GM18861 (cell line): ENCODE measurements around the gene STARD13.

Experiments used
- ATAC-seq: cut with Tn5 transposase; IDR thresholded peaks from one replicate; pipeline ENCODE4 v1.9.1; 2021; ENCODE audit not compliant: unreplicated experiment

Gene STARD13

DNA sequence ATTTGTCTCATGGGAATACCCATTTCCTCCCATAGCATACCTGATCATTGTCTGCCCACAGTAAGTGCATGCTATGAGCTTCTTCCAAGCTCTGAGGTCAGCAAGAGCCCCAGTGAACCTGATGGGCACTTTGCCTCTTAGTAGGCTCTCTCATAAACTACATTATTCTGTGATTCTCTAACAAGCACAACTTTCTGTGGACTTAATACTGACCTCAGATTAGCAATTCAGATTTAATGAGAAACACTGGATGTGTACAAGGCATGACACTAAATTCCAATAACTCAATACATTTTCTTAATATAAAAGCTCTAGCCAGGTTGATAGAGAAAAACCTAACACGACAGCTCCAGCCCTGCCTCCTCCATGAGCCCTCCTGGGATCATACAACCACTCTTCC, 23.3 kb upstream of the STARD13 start:
- no peak for ATAC-seq

DNA sequence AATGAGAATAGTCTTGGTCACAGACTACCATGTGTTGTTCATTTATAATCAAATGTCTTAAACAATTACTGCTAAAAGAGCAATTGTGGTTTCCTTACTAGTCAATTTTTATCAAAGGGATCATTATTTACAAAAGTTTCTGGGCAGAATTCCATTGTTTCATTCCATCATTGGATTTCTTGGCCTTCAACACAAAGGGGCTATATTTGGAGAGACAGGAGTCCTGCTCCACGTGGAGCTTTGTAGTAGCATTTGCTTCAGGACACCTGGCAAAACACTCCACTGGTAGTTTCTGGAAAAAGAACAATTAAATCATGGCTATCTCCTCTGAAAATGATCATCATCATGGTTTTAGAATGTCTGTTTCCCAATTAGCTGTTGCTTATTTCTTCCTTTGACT, 22.3 kb upstream of the STARD13 start:
- no peak for ATAC-seq

DNA sequence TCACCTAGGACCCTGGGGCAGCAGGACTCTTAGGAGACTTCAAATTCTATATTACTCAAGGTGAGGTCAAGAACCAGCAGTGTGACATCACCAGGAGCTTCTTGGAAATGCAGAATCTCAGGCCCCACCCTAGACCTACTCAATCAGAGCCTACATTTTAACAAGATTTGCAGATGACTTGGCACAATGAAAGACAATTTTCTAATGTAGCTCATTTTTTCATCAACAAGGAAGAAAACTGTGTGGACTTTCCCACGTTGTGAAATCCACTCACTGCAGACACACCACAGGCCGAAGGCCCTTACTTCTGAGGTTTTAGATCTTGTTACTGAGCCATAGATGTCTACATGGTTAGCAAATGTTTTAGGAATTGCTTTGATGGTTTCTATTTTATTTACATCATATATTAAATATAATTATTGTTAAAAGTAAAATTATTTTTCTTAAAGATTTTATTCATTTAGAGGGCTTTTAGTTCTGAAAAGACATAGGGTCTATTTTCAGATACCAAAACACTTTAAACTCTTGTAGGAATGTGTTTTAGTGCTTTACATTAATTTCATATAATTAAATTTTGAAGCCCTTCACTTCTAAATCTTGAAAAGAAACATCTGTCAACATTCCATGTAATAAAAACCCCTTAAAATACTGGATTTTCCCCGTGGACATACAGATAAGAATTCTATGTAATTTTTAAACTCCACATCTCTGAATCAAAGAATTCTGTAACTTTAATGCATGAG, 18.5 kb upstream of the STARD13 start:
- no peak for ATAC-seq

DNA sequence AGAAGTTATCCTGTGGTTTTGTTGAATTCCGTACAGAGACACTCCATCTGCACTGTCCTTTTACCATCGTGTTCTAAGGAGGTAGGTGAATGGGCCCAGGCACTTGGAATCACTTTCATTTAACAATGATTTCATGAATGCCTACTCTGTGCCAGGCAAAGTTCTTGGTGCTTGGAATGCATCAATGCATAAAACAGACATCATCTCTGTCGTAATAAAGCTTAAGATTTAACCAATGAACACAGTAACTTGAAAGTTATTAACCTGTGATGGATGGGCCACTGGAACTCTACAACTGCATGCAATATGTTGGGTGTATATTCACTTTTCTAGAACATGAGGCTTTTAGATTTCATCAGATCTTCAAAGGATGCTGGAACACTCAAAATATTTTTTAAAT, 14.1 kb upstream of the STARD13 start:
- ATAC-seq, result no peak

DNA sequence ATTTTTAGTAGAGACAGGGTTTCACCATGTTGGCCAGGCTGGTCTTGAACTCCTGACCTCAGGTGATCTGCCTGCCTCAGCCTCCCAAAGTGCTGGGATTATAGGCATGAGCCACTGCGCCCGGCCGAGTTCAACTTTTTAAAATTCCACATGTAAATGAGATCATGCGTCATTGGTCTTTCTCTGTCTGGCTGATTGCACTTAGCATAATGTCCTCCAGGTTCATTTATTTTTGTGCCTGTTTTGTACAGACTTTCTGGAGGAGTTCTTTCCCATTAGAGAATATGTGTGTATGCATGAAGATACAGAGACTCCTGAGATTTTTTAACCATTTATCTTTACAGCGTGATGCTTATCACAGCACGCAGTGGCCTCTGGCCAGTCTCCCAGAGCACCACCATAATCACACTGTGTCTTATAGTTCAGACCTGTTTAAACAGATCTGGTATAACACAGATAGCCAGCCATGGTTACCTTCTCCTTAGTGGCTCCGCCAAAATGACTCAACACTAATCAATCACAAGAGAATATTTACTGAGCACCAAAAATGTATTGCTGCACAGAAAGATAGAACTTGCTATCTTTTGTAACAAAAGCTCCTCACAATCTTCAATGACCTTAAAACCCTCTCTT, 11.4 kb upstream of the STARD13 start:
- ATAC-seq, result no peak

DNA sequence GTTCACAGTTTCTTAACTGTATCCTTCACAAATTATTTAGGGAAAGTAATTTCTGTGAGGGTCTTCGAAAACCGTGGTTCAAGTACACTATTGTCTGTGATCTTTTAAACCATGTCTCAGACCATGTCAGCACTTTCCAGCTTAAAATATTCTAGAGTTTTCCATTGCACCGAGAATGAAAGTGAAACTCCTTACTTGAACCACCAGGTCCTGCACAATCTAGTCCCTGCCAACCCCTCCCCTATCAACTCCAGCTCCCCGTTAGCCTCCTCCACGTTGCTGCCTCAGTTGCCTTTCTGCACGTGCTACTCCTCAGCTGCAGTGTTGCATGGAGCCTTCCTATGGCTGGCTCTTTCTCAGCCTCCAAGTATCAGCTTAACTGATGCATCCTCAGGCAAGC, 7.2 kb upstream of the STARD13 start:
- no peak for ATAC-seq

DNA sequence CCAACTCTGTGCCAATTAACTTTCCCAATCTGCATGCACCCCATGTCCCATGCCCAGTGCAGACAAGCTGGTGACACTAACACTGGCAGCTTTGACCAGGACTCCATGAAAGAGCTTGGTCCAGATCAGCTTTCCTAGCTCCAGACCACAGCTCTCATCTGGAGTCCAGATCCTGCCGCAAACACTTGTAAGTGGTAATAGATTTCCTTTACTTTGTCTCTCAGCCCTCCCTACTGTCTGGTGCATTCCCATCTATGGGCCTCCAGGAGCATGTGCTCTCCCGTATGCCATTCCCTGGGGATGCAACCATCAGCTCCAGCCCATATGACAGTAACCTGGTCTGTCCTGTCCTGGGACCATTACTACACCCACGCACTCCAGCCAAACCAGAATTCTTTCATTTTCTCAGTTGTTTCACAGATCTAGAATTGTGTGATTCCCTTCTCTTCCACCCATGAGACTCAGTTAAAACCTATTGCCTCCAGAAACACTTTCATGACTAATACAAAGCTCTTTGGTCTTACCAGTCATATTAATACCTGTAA, 4.9 kb upstream of the STARD13 start:
- ATAC-seq, result no peak

DNA sequence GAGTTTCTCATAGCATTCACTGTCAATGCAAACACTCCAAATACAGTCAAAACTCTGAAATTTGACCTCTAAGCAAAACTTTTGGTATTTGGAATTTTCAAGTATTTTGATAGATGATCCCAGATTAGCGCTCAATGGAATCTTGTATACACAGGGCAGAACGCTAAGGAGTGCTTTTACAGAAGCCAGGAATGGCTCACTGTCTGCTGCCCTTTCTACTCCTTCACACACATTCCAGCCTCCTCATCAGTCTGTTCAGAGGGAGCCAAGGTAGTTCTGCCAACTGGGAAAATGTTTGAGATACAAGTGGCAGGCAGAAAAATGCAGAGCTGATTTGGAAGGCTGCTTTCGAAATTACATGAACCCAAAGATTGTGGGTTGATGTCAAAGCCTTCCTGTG, 4.4 kb upstream of the STARD13 start:
- no peak for ATAC-seq

DNA sequence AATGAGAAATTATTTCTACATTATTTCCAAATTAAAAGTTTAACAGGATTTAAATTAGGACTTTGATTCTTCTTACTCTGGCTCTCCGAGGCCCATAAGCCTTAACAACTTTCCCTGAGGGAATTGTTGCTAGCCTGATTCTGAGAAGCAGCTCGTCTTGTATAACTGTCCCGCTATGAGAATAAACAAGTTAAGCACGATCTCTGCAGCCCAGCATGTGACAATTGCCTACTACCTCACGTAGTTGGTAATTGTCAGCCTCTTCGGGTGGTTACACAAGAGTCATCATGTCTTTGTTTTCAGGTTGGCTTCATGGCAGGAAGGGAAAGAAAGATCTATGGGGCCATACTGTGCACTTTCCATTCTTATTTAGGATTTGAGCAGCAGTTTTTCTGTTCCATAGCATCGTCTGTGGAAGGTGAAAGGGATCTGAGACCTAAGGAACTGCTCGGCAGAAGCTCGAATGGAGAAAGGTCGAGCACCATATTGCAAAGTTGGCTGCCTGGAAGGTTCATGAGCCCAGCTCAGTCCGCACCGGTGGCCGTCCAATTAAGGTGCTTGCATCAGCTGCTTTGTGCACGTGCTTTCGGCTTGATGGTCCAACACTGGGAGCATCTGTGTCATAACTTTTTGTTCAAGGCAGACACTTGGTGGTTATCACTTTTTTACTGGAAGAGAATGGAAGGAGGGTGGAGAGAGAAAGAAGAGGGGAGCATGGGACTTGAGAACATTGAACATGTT, 1.8 kb upstream of the STARD13 start:
- ATAC-seq, result no peak

DNA sequence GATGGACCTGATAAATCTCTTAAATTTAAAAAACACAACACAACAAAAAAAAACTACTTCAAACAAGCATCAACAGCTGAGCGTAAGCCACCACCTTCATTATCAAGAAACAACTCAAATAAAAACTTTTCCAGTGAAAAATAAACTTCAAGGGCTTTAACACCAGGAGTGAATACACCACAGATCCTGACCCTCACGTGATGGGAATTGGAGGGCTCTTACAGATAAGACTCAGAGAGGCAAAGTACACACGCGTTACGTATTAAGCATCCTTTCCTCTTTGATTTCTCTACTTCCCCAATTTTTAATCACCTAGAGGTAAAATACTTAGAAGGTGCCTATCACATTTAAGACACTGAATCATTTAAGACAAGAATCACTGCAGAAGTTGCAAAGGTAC, 573 bp upstream of the STARD13 start:
- no peak for ATAC-seq

DNA sequence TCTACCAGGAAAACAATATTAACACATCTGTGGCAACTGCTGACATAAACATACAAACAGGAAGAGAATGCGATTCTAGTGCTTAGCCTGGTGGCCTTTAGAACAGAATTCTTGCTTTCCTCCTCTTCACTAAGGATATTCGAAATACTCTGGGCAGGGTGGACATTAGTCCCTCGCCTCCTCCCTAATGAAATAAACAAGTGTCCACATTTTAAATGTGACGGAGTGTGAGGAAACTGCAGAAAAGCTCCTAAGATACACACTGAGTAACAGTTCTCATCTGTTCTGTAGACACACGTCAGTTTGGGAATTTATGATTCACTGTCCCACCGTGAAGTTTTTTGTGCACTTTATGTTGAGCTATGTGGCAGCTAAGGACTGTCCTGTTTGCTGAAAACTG, 639 bp downstream of the STARD13 start:
- ATAC-seq, result no peak

DNA sequence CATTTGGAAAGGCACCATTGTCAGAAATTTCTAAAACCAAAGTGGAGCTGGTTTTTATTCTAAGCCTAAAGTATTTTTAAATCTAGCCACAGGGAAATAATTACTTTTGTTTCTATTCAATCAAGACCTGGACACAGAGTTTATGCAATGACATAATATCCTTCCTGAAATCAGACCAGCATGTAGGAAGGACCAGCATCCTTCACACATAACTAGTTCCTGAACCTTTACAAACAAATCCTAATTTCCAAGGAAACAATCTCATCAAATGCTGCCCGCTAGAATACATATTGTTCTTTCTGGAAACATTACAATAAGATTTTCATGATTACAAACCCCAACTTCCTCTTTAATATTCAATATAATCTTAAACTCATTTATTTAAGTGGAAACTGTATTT, 1.5 kb downstream of the STARD13 start:
- no peak for ATAC-seq

DNA sequence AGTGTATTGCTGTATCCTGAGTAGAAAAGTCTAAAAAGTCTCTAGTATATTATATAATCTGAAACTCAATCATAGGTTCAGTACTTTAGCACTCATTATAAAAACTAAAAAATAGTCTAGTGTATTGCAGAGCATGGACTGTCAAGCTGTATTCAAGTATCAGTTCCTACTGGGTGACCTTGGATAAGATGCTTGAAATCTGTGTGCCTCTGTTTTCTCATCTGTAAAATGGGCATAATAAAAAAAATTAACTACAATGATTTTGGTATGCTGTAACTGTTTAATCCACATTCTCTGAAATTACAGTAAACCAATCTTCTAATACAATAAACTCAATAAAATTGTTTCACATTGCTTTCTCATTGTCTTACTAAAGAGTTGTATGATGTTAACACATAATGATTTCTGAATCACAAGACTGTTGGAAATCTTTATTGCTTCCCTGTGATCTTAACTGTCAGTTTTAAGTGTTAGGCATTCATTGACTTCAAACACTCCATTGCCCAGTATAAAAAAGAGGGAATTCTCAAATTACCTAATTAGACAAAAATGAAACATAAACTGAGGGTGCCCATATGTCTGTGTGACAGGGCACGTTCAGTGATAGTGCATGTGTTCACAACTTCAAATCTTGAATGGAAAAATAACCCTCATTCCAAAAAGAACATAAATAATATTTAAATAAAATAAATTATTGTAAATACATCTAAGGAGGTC, 2.2 kb downstream of the STARD13 start:
- ATAC-seq, result no peak

DNA sequence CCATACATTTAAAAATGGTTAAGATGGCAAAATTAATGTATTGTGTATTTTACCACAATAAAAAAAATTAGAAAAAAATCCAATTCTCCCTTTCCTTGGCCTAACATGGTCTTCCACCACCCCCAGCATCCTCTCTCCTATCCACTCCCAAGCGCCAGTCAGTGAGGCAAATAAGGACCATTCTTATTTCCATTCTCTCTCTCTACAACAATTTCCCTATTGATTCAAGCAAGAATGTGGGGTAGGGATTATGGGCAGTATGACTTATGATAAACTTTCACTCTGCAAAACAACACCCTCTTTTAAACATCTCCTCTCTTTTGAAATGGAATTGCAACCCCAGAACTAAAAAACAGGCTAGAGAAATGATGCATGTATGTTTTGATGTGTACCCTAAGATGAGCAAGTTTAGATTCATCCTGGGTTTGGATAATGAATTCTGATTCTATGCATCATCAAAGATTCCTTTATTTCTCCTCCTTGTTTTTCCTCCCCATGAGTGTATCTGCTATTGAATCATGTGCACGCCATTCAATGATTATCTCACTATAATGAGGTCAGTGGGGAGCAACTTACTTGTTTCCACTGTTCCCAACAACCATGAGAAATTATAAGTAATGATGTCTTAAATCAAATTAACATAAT, 3.5 kb downstream of the STARD13 start:
- ATAC-seq, result no peak

DNA sequence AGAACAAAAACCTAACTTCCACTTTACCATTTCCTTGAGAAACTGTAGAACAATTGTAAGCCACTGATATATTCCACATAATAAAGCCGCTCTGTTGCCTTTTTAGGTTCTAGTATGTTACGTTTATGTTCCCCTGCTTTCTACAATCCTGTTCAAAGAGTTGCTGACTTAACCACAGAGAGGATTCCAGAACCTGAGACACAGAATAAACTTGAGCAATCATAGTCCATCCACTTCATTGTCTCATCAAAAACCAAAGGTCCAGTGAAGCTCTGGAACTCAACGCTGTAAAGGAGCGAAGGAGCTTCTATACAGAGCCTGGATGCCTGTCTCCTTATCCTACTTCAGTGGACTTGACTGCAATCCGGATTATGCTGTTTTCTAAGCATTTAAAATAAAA, 4.6 kb downstream of the STARD13 start:
- ATAC-seq, result no peak

DNA sequence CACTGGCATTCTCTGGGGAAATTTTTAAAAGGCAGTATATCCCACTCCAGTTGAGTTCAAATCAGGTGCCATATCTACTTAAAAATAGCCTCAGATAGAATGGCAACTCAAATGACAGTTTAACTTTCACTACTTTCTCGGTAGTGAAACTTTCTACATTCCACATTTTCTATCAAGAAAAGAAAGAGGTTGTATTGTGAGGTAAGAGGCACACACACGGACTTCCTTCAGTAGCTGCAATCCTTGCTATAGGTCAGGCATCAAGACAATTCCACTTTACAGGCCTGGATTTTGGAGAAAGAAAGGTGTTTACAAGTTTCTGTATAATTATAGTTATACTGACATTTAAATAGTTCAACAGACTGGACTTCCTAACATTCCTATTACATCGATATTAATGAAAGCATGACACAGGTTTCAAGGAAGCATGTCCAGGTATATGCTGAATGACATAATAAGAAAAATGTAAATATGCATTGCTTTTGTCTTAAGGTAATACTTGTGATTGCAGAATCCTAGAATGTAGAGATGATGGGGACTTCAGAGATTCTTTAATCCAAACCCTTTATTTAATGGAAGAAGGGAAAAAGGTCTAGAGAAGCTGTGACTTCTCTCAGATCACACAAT, 5.2 kb downstream of the STARD13 start:
- ATAC-seq, result no peak

DNA sequence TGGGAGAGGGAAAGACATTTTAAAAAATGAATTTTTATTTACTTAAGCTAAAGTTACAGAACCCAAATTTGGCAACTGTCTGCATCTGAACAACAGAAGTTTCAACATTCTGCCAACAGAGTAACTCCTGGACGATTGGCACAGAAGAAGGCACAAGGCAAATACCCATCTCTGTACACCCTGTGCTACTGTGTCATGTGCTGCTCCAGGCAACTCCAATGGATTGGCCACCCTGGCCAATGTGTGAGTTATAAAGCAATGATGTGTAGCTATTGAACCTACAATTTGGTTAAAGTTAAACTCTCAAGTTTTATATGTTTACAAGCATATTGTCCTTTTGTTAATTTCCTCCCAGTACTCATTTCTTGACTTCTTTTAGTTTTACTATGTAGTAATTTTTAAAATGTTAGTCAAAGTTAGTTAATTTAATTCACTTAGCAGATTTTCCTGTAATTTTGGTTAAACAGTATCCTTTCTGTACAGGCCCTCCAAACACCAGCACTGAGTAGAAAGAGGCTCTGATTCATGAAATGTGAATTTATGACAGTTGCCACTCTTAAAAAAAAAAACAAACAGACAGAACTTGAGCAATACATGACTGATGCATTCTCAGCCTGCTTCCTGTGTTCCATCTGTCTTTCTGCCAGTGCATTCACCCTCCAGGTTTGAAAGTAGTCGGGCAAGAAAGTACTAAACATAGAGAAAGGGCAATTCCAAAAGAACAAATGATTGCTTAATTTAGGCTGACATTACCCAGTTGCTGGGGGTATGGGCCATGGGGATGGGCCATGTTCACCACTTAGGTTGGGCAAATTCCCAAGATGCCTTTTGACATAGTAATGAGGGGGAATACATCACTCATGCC, 5.9 kb downstream of the STARD13 start:
- ATAC-seq, result no peak

DNA sequence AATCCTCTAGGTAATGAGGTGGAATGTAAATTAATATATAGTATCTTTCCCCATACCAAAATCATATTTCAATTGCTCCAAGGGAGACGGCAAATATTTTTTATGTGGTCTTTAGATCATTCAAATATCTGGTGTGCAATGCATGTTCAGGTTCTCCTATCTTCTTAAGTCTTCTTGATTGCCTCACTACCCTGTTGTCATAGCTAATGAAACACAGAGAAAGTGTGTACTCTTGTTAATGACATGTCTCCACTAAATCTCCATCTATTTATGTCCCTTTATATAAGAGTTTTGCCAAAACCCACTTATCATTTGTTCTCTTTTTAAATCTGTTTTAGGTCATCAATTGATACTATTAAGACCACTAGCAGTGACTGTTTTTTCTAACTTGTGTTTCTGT, 6.6 kb downstream of the STARD13 start:
- ATAC-seq, result no peak

DNA sequence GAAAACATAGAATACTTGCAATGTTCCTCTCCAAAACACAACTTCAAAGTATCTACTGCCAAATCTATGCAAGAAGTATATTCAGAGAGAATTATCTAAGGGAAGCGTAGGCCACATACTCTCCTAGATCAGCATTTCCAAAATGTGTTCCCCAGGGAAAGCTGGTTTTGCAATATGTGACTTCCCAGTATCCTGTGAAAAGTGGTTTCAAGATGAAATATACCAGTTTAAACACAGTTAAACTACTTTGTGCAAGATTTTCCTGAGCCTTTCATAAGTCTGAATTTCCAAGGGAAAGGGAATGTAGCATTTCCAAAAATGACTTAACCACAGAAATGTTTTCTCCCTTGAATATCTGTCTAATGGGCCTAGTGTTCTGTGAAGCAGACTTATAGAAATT, 7.6 kb downstream of the STARD13 start:
- ATAC-seq, result no peak
